GM21619 (cell line): ENCODE data around the gene PPIA.
A peak's percentile ranks its signal among the peaks of the same experiment; 100 is the strongest.
"Not testable (repeated sequence)": the region's sequence is repeated elsewhere in the genome, so short reads cannot be mapped to it uniquely, and the experiment has no call there.

ENCODE experiments used
- ATAC-seq: cut with Tn5 transposase; IDR thresholded peaks from one replicate; pipeline ENCODE4 v1.9.1; 2021; ENCODE audit not compliant: unreplicated experiment

The PPIA gene

GRCh38 chr7:44819292-44819691 lies 22.8 kb downstream of the PPIA start:
- no peak for ATAC-seq

- ATAC-seq: no peak
Measured at GRCh38 chr7:44823255-44823781, 26.8 kb downstream of the PPIA start.

- no peak for ATAC-seq
Measured at GRCh38 chr7:44824894-44825526, 28.5 kb downstream of the PPIA start.

- no peak for ATAC-seq
Measured at GRCh38 chr7:44827567-44827966, 31.1 kb downstream of the PPIA start.

- ATAC-seq: no peak
Measured at GRCh38 chr7:44838751-44839150, 42.3 kb downstream of the PPIA start.

GRCh38 chr7:44842675-44843074 lies 46.2 kb downstream of the PPIA start:
- ATAC-seq: not testable (repeated sequence)

- not testable (repeated sequence) for ATAC-seq
Measured at GRCh38 chr7:44843440-44843839, 47.0 kb downstream of the PPIA start.

GRCh38 chr7:44845451-44845850 lies 49.0 kb downstream of the PPIA start:
- ATAC-seq: no peak

- ATAC-seq: not testable (repeated sequence)
Measured at GRCh38 chr7:44846390-44846789, 49.9 kb downstream of the PPIA start.

GRCh38 chr7:44846816-44847508 lies 50.5 kb downstream of the PPIA start:
- peak; percentile 6 for ATAC-seq

GRCh38 chr7:44847509-44847919 lies 51.0 kb downstream of the PPIA start:
- ATAC-seq: peak; percentile 63

- peak; percentile 78 for ATAC-seq
Measured at GRCh38 chr7:44847920-44848634, 51.6 kb downstream of the PPIA start, which contains the start of gene H2AZ2. Gene H2AZ2, minus strand, starts transcription at chr7:44848087. Its CDS starts 116 bp downstream, at chr7:44847971.

GRCh38 chr7:44849259-44849884 lies 52.9 kb downstream of the PPIA start:
- no peak for ATAC-seq

- ATAC-seq: no peak
Measured at GRCh38 chr7:44849885-44850544, 53.5 kb downstream of the PPIA start.

- ATAC-seq: no peak
Measured at GRCh38 chr7:44852590-44852989, 56.1 kb downstream of the PPIA start.
